Kidney (tissue), 14 donors: Measurements from ENCODE around the gene HECTD2. TPM values are rescaled to one million over a fixed set of nuclear protein-coding genes. Genes with fewer than 3 reads are reported as not detected.

Experiments used
- DNase-seq, 5 donors: peaks; one replicate each; pipeline ENCODE4 v3.0.0-alpha.2; 2013 to 2020
- FAIRE-seq: peaks from 2 replicates; lab custom pipeline; 2012; peaks lifted over from hg19 to GRCh38; lab: Jason Lieb, UNC
- H3K27ac ChIP-seq, 2 donors: one replicate each; pipeline ENCODE4 v1.7.0; 2013; ENCODE audit warnings: low read depth in 2 of 2, low read length in 2 of 2, inconsistent platforms in 1 of 2
- H3K27me3 ChIP-seq: one replicate; pipeline ENCODE4 v1.7.1; 2013; ENCODE audit warnings: low read length, inconsistent platforms; ENCODE audit not compliant: control insufficient read depth, insufficient read depth
- H3K36me3 ChIP-seq, 3 donors: one replicate each; pipeline versions ENCODE4 v1.7.0 to v1.7.1; 2013; ENCODE audit warnings: low read length in 3 of 3, control low read depth in 1 of 3, inconsistent platforms in 1 of 3; ENCODE audit not compliant: insufficient read depth in 3 of 3, control insufficient read depth in 2 of 3
- H3K4me1 ChIP-seq, 3 donors: one replicate each; pipeline versions ENCODE4 v1.7.0 to v1.7.1; 2013; ENCODE audit warnings: low read length in 3 of 3, inconsistent platforms in 1 of 3, low read depth in 1 of 3; ENCODE audit not compliant: control insufficient read depth in 2 of 3, insufficient read depth in 2 of 3
- H3K4me3 ChIP-seq, 3 donors: one replicate each; pipeline versions ENCODE4 v1.7.0 to v1.8.1; 2013; ENCODE audit warnings: low read length in 3 of 3, control low read depth in 1 of 3, inconsistent platforms in 1 of 3
- H3K9ac ChIP-seq, 3 donors: one replicate each; pipeline versions ENCODE4 v1.7.0 to v1.7.1; 2013; ENCODE audit warnings: low read length in 3 of 3, control low read depth in 1 of 3, inconsistent platforms in 1 of 3
- H3K9me3 ChIP-seq, 3 donors: one replicate each; pipeline versions ENCODE4 v1.7.0 to v1.7.1; 2013; ENCODE audit warnings: low read length in 3 of 3, control low read depth in 1 of 3, inconsistent platforms in 1 of 3; ENCODE audit not compliant: control insufficient read depth in 2 of 3, insufficient read depth in 1 of 3
- CTCF ChIP-seq: IDR thresholded peaks from 3 replicates; pipeline ENCODE4 v1.5.1; 2012; ENCODE audit warnings: mild to moderate bottlenecking, moderate library complexity, borderline replicate concordance; ENCODE audit not compliant: insufficient read depth; ENCODE audit errors: extremely low read depth
- intact Hi-C: fragments of 100-400 bp; cut with DNase I; formaldehyde crosslinking; loops from one replicate; pipeline ENCODE4 v1.11.1; 2022
- polyA plus RNA-seq: library from polyadenylated mRNA; stranded (reverse); fragments of 350-450 nt; fragmentation: Illumina TruSeq; extraction: RNeasy Lipid Tissue Mini Kit (QIAGEN cat#74804); gene quantifications from one replicate; pipeline ENCODE4 v1.2.3, GENCODE V29; 2014; ENCODE audit warnings: low read depth, low replicate concordance; ENCODE audit not compliant: insufficient read depth
- total RNA-seq: library from RNA; stranded (reverse); fragmentation: NEBNext Ultra II Directional; extraction: Animal tissue kit (Norgen Biotek cat#: 25700); gene quantifications from one replicate; pipeline ENCODE4 v1.2.1, GENCODE V29; 2021
- donor health status: control.
- donor health status: control.
- donor health status: control.
- donor health status: control.
- donor health status: control.
- donor health status: DM: yes; HTN: yes; CAD: no.
- donor health status: Normal renal cell carcinoma (clear cell type).

The HECTD2 gene
- total and polyA plus RNA-seq, 2 donors from 2014 or later = 4.5 to 12.2 TPM

GRCh38 chr10:91541481-91541880 is 131.3 kb downstream of the HECTD2 start:
- H3K27me3 ChIP-seq = no peaks in the 10 kb centered on the region
- TF ChIP-seq CTCF = no peak
- peak in 2 of 5 donors; percentile 55 to 75 for DNase-seq

GRCh38 chr10:91545384-91545783 is 135.2 kb downstream of the HECTD2 start:
- intact Hi-C loops = no loop called here
- FAIRE-seq = no peak
- Histone ChIP-seq H3K9me3 (no peaks in the 10 kb centered on the region), H3K27me3 (no peaks in the 10 kb centered on the region), H3K9ac (no peak overlapping the region), H3K4me3 (no peak overlapping the region), H3K4me1 (no peaks in the 10 kb centered on the region), H3K36me3 (no peaks in the 10 kb centered on the region), H3K27ac (no peak overlapping the region)
- no peak for TF ChIP-seq CTCF
- DNase-seq = no peak

More at GRCh38 chr10:91541481-91541880, 131.3 kb downstream of the HECTD2 start:
- Histone ChIP-seq H3K4me1 (peaks cover 0 to 8% (median 3%) of the 10 kb centered on the region in 3 donors), H3K4me3 (no peak overlapping the region), H3K27ac (no peak overlapping the region), H3K9ac (no peak overlapping the region), H3K9me3 (no peaks in the 10 kb centered on the region), H3K36me3 (no peaks in the 10 kb centered on the region)
- intact Hi-C loops = no loop called here
- FAIRE-seq = no peak

- Histone ChIP-seq H3K4me1 (no peaks in the 10 kb centered on the region), H3K4me3 (no peak overlapping the region), H3K36me3 (no peaks in the 10 kb centered on the region), H3K9me3 (no peaks in the 10 kb centered on the region), H3K27ac (no peak overlapping the region), H3K9ac (no peak overlapping the region), H3K27me3 (no peaks in the 10 kb centered on the region)
- TF ChIP-seq CTCF = no peak
- FAIRE-seq (no peak), DNase-seq (no peak)
- intact Hi-C loops = no loop called here
Measured at GRCh38 chr10:91545838-91546237, 135.7 kb downstream of the HECTD2 start.

GRCh38 chr10:91549262-91549661 is 139.1 kb downstream of the HECTD2 start:
- H3K4me1 ChIP-seq = peaks cover 0 to 8% (median 7%) of the 10 kb centered on the region in 3 donors
- intact Hi-C loops = no loop called here
- DNase-seq = no peak
- H3K27ac ChIP-seq = no peak overlapping the region
- FAIRE-seq = no peak
- H3K4me3 ChIP-seq = no peak overlapping the region
- no peaks in the 10 kb centered on the region for H3K9me3 ChIP-seq
- H3K9ac ChIP-seq = no peak overlapping the region
- TF ChIP-seq CTCF = no peak
- no peaks in the 10 kb centered on the region for H3K36me3 ChIP-seq
- H3K27me3 ChIP-seq = no peaks in the 10 kb centered on the region
